Stimulated activated CD8-positive, alpha-beta memory T cell treated with anti-CD3 and anti-CD28 coated beads, Interleukin-7, amount 100 ng/mL, for 1 hour (primary cell): ENCODE data around the gene PRMT1.
A peak's percentile ranks its signal among the peaks of the same experiment; 100 is the strongest.
"Not testable (repeated sequence)": the region's sequence is repeated elsewhere in the genome, so short reads cannot be mapped to it uniquely, and the experiment has no call there.

Experiments
- DNase-seq, 2 donors: peaks; one replicate each; pipeline ENCODE4 v3.0.0-alpha.2; 2020; ENCODE audit warnings: low read depth in 2 of 2

The PRMT1 gene

GRCh38 chr19:49677231-49677900 is at the start of gene PRMT1:
Gene PRMT1, plus strand, starts transcription at chr19:49677271. Its CDS starts 10 bp downstream, at chr19:49677281.
- no peak for DNase-seq

DNA sequence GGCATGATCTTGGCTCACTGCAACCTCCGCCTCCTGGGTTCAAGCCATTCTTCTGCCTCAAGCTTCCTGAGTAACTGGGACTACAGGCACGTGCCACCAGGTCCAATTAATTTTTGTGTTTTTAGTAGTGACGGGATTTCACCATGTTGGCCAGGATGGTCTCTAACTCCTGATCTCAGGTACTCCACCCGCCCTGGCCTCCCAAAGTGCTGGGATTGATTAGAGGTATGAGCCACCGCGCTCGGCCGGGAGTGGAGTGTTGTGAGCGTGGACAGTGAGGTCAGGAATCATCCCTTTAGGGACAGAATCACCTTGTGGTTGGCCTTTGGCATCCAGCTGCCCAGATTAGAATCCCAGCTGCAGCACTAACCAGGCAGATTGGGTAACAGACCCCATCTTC is 47.4 kb upstream of the PRMT1 start:
- no peak for DNase-seq

DNA sequence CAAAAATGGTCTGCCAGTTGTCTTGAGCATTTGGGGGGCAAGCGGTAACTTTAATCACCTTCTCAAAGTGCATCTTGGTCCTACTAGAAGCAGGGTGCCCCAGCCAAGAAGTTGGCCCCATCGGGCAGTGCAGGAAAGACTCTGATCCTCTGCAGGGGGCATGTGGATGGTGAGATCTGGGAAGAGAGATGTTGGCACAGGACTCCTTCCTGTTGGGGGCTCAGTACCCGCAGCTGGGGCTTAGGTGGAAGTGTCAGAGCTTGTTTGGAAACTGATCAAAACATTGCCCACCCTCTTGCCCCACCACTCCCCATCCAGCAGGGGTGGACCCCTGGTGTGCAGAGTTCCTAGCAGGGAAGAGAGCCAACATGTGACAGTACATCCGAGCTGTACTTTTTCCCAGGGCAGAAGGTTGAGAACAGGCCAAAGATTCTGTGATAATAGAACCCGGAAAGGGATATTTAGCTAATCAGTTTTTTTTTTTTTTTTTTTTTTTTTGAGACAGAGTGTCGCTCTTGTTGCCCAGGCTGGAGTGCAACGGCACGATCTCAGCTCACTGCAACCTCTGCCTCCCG is 46.0 kb upstream of the PRMT1 start:
- no peak for DNase-seq

DNA sequence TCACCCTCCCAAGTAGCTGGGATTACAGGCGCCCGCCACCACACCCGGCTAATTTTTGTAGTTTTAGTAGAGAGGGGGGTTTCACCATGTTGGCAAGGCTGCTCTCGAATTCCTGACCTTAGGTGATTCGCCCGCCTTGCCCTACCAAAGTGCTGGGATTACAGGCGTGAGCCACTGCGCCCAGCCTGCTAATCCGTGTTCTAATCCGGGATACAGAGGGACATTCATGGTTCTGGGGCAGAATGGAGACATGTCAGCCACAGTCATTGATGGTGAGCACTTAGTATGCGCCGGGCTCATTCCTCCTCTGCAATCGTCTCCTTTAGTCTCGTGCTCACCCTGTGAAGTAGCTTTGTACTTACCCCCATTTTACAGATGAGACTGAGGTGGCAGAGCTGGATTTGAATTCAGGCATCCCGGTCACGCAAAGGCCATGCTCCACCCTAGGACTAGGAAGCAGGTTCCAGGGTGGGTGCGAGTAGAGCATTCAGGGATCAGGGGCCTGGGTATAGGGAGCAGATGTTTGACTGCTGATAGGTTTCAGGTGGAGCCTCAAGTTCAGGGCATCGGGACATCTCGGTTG is 45.4 kb upstream of the PRMT1 start:
- no peak for DNase-seq

DNA sequence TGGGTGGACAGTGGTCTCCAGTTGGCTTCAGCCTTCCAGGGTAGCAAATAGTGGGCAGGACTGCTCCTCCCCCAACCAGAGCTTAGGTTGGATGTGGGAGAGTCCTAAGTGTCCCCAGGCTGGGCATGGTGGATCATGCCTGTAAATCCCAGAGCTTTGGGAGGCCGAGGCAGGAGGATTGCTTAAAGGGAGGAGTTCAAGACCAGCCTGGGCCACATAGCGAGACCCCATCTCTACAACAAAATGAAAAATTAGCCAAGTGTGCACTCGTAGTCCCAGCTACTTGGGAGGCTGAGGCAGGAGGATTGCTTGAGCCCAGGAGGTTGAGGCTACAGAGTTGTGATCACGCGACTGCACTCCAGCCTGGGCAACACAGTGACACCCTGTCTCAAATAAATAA is 44.5 kb upstream of the PRMT1 start:
- DNase-seq = no peak

GRCh38 chr19:49633273-49633672 is 43.8 kb upstream of the PRMT1 start:
- not testable (repeated sequence) for DNase-seq

DNA sequence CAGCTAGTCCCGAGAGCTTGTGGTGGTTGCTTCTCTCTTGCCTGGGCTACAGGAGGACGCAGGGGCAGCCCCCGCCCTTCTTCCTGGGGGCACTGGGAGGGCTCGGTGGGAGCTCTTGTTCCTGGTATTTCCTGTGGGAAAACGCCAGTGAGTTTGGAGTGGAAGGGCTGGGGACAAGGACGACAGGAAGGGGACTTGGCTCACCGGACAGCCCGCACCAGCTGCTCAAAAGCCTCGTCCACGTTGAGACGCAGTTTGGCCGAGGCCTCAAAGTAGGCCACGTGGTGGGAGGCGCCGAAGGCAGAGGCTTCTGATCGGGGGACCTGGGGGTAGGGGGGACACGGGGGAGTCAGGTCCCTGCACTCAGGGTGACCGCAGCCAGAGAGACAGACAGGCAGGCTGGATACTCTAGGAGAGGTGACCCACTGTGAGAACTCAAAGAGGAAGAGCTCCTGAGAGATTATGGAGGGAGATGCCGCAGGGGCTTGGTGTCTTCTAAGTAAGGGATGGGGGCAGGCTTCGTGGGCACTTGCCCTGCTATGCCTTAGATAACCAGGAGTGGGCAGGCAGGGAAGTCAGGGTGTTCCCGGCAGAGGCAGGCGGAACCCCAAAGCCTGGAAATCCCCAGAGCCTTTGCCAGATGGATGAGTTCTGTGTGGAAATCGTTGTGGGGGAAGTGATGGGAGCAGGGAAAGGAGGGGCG is 41.4 kb upstream of the PRMT1 start:
- DNase-seq = no peak

- DNase-seq = no peak
Measured at GRCh38 chr19:49636233-49636932, 40.7 kb upstream of the PRMT1 start.

DNA sequence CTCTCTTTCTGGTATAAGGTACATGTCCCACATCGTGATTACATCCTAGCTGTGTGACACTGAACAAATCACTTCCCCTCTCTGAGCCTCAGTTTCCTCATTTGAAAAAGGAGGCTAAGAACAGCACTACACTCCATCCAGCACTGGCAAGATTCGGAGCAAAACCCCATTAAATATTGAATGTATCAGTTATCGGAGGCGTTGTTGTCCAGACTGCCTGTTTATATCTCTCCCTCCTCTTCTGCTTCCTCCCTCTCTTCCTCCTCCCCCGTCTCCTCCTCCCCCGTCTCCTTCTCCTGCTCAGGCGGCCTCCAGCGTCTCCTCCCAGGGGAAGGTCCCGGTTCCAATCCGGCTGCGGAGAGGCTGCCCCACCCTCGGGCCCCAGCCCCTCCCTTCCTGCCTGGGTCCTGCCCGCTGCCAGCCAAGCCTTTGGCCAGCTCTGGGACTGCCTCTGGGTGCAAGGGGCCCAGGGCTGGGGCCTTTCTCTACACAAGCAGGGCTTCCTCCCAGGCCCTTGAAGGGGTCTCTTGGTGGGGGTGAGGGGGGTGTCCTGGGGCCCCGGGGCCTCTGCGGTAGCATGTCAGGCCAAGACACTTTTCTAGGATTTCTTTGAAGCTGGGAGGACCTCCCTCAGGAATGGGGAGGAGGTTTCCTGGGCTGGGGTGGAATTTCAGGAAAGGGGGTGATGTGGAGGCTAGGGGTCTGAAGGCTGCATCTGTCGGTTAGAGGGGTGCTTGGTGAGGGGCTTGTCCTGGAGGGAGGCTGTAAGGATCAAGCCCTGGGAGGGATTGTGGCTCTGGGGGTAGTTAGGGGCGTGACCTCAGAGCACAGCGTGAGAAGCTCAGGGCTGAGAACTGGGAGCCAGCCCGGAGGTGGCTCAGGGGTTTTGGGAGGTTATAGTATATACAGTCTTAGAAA is 39.0 kb upstream of the PRMT1 start:
- DNase-seq = no peak

GRCh38 chr19:49639401-49640112 is 37.5 kb upstream of the PRMT1 start:
- no peak for DNase-seq

DNA sequence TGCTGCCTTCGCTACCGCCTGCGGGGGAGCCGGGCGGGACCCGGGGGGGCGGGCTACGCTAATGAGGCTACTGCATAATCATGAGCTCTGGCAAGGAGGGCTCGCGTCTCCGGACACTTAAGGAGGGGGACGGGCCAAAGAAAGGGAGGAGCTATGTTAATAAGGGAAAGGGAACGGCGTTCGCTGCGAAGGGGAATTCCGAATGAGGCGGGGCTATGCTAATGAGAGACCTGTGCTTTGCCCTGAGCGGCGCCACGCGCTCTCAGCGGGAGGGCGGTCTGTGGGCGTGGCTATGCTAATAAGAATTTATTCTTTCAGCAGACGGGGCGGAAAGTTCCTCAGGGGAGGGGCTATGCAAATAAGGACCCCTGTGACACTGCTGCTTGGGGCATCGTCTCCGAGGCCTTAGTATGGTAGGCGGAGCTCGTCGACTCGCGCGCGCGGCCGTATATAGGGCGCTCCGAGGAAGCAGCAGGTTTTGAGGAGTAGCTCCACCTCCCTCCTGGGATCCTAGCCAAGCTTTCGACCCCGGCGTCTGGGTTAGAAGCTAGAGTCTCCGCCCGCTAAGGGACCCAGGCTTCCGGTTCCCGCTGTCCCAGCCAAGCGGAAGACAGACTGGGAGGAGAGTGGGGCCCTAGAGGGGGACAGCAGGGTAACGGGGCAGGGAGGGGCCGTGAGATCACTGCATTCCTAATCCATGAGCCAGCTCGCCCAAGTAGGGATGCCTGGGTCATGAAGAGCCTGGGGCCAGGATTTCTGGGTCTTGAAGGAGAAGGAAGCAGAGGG is 36.8 kb upstream of the PRMT1 start, which contains the start of gene RRAS:
Gene RRAS (minus strand): TSS at position 31 of the 786 bp plus-strand sequence. CDS start 45 bp downstream, outside the sequence.
- DNase-seq = peak; percentile 99

- peak; percentile 97 to 98 for DNase-seq
Measured at GRCh38 chr19:49641688-49642491, 35.2 kb upstream of the PRMT1 start, which contains the start of gene SCAF1. Gene SCAF1, plus strand, starts transcription at chr19:49642209. Its CDS starts 2,818 bp downstream, at chr19:49645027.

GRCh38 chr19:49642492-49643035 is 34.5 kb upstream of the PRMT1 start:
- no peak for DNase-seq

GRCh38 chr19:49643466-49643865 is 33.6 kb upstream of the PRMT1 start:
- no peak for DNase-seq

DNA sequence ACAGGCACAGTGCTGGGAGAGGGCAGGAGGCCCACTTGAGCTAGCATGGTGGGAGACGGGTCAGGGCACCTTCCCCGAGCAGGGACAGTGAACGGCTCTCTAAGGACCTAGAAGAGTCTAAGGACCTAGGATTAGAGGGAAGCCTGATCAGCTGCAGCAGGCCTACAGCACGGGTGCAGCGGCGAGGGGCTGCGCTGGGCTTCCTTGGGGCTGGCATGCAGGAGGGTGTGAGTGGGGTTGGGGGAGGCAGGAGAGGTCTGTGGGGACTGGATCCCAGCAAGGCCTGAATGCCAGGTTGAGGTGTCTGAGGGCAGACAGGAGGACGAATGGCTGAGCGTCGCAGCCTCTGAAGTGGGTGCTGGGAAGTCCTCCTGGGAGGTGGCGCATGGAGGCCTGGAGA is 31.5 kb upstream of the PRMT1 start:
- DNase-seq = no peak

- no peak for DNase-seq
Measured at GRCh38 chr19:49645995-49646394, 31.1 kb upstream of the PRMT1 start.

- DNase-seq = no peak
Measured at GRCh38 chr19:49646586-49646985, 30.5 kb upstream of the PRMT1 start.
